H1 (cell line): ENCODE measurements around the gene WWP2. TPM values are rescaled to one million over a fixed set of nuclear protein-coding genes. Genes with fewer than 3 reads are reported as not detected.

Experiments
- BACH1 ChIP-seq: IDR thresholded peaks from 2 replicates; pipeline ENCODE4 v1.6.1; 2012; ENCODE audit warnings: low read length, improper control_type of control experiment
- BCL11A ChIP-seq, 2 experiments: IDR thresholded peaks; one replicate each; pipeline ENCODE4 v1.6.1; 2011; ENCODE audit warnings: low read depth in 2 of 2, low read length in 2 of 2, mild to moderate bottlenecking in 2 of 2
- HDAC2 ChIP-seq, 2 experiments: fragments of 300-600 bp in 1 of 2; sonication (generic) in 1 of 2; IDR thresholded peaks; 2 replicates each; pipeline ENCODE4 v1.6.1; 2011 to 2012; ENCODE audit warnings: low read depth in 2 of 2, low read length in 2 of 2, mild to moderate bottlenecking in 2 of 2, moderate library complexity in 2 of 2, borderline replicate concordance in 1 of 2, inconsistent platforms in 1 of 2
- PHF8 ChIP-seq: fragments of 200-600 bp; sonication (generic); conservative IDR thresholded peaks from 2 replicates; pipeline ENCODE4 v1.7.1; 2012; ENCODE audit warnings: low read depth, mild to moderate bottlenecking, inconsistent platforms, low read length, moderate library complexity
- SIRT6 ChIP-seq: IDR thresholded peaks from one replicate; pipeline ENCODE4 v1.7.1; 2012; ENCODE audit warnings: low read length, inconsistent platforms
- polyA plus RNA-seq, 7 experiments: library from polyadenylated mRNA; depleted of rRNA in 3 of 7; stranded (reverse) in 5 of 7; unstranded in 2 of 7; fragments of >200 nt in 5 of 7; fragments of 200-250 nt in 2 of 7; gene quantifications; 1 replicate in 5 of 7; 2 replicates in 1 of 7; 4 replicates in 1 of 7; pipeline versions ENCODE4 v1.2.1 to v1.2.3, GENCODE V29; 2011 to 2013; ENCODE audit warnings: missing spikeins in 2 of 7, mixed read lengths in 2 of 7
- total RNA-seq: library from RNA; stranded (reverse); fragmentation: NEBNext Ultra II Directional; extraction: Animal tissue kit (Norgen Biotek cat#: 25700); gene quantifications from 2 replicates; pipeline ENCODE4 v1.2.1, GENCODE V29; 2021
- TF ChIP-seq, protein P1 (sequence below), 3 experiments: IDR thresholded peaks; 1 replicate in 2 of 3; 2 replicates in 1 of 3; pipeline versions ENCODE4 v1.5.1 to v1.6.1; 2011; ENCODE audit warnings: low read length in 3 of 3, mild to moderate bottlenecking in 3 of 3, inconsistent platforms in 2 of 3, low read depth in 1 of 3, moderate library complexity in 1 of 3; ENCODE audit not compliant: insufficient read depth in 1 of 3; ENCODE audit errors: control extremely low read depth in 1 of 3

Gene WWP2
- total and polyA plus RNA-seq, 2 of the 8 experiments (the other 6 are each of a cell fraction or from before 2014, with no cell fraction given): 14.1 to 42.2 TPM

DNA sequence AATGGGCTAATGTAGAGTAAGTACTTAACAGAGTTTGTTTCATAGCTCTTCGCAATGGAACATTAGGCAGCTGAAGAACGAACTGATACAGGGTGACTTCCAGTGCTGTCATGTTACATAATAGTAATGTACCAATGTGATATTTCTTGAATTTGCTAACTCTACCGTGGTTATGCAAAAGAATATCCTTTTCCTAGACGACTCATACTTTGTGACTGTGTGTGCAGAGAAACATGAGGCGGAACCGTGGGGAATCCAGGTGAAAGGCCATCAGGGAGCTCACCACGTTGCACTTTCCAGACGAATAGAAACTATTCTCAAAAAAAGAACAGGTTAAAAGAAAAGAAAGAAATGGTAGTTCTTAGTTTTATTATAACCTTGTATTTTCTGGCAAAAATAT lies 20.6 kb upstream of the WWP2 start (continued):
- TF ChIP-seq BACH1 (no peak), HDAC2 (IDR thresholded peaks at IDR 0.05; ENCODE audit: borderline replicate concordance in 1 of 2, low read depth in 2 of 2, low read length in 2 of 2) (no peak), BCL11A (IDR thresholded peaks at IDR 0.05; ENCODE audit: low read depth in 2 of 2, low read length in 2 of 2) (no peak), PHF8 (no peak), SIRT6 (no peak)
- TF ChIP-seq, protein P1, sequence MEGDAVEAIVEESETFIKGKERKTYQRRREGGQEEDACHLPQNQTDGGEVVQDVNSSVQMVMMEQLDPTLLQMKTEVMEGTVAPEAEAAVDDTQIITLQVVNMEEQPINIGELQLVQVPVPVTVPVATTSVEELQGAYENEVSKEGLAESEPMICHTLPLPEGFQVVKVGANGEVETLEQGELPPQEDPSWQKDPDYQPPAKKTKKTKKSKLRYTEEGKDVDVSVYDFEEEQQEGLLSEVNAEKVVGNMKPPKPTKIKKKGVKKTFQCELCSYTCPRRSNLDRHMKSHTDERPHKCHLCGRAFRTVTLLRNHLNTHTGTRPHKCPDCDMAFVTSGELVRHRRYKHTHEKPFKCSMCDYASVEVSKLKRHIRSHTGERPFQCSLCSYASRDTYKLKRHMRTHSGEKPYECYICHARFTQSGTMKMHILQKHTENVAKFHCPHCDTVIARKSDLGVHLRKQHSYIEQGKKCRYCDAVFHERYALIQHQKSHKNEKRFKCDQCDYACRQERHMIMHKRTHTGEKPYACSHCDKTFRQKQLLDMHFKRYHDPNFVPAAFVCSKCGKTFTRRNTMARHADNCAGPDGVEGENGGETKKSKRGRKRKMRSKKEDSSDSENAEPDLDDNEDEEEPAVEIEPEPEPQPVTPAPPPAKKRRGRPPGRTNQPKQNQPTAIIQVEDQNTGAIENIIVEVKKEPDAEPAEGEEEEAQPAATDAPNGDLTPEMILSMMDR (IDR thresholded peaks at IDR 0.05; ENCODE audit: control extremely low read depth in 1 of 3, insufficient read depth in 1 of 3, low read depth in 1 of 3, low read length in 3 of 3): no peak
